ENCODE data around the gene GJB3. TPM values are rescaled to one million over a fixed set of nuclear protein-coding genes. Genes with fewer than 3 reads are reported as not detected.
"Not testable (repeated sequence)": the region's sequence is repeated elsewhere in the genome, so short reads cannot be mapped to it uniquely, and the experiment has no call there.

The GJB3 gene
- total RNA-seq, 1 donor from 2014 or later, result 0.80 TPM

GRCh38 chr1:34770891-34771504, 10.0 kb upstream of the GJB3 start:
- no peak for ATAC-seq
- no peak for DNase-seq
- intact Hi-C loops (cut with DNase I), result no loop called here
- Histone ChIP-seq H3K4me1 (no peaks in the 10 kb centered on the region), H3K27me3 (ENCODE audit: low read depth) (no peaks in the 10 kb centered on the region), H3K4me3 (no peak overlapping the region), H3K9me3 (no peaks in the 10 kb centered on the region), H3K36me3 (no peaks in the 10 kb centered on the region), H3K27ac (no peak overlapping the region)
- TF ChIP-seq, protein P1, sequence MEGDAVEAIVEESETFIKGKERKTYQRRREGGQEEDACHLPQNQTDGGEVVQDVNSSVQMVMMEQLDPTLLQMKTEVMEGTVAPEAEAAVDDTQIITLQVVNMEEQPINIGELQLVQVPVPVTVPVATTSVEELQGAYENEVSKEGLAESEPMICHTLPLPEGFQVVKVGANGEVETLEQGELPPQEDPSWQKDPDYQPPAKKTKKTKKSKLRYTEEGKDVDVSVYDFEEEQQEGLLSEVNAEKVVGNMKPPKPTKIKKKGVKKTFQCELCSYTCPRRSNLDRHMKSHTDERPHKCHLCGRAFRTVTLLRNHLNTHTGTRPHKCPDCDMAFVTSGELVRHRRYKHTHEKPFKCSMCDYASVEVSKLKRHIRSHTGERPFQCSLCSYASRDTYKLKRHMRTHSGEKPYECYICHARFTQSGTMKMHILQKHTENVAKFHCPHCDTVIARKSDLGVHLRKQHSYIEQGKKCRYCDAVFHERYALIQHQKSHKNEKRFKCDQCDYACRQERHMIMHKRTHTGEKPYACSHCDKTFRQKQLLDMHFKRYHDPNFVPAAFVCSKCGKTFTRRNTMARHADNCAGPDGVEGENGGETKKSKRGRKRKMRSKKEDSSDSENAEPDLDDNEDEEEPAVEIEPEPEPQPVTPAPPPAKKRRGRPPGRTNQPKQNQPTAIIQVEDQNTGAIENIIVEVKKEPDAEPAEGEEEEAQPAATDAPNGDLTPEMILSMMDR (IDR thresholded peaks at IDR 0.05), result no peak

- Histone ChIP-seq H3K9me3 (no peaks in the 10 kb centered on the region), H3K4me3 (no peak overlapping the region), H3K27me3 (ENCODE audit: low read depth) (peaks cover 1% of the 10 kb centered on the region), H3K4me1 (no peaks in the 10 kb centered on the region), H3K36me3 (no peaks in the 10 kb centered on the region), H3K27ac (no peak overlapping the region)
- TF ChIP-seq, protein P1 (IDR thresholded peaks at IDR 0.05), result no peak
- ATAC-seq (no peak), DNase-seq (no peak)
- intact Hi-C loops (cut with DNase I), result no loop called here
These were observed 9.2 kb upstream of the GJB3 start for GRCh38 chr1:34771573-34772371.

- H3K27ac ChIP-seq; intact Hi-C loops (cut with DNase I); H3K4me1 ChIP-seq; ATAC-seq; H3K36me3 ChIP-seq; H3K4me3 ChIP-seq; H3K27me3 ChIP-seq (ENCODE audit: low read depth); DNase-seq; H3K9me3 ChIP-seq: not testable (repeated sequence)
These were observed 7.9 kb upstream of the GJB3 start for GRCh38 chr1:34773114-34773513.

GRCh38 chr1:34774957-34775356, 6.1 kb upstream of the GJB3 start:
- Histone ChIP-seq H3K4me3 (no peak overlapping the region), H3K9me3 (no peaks in the 10 kb centered on the region), H3K36me3 (no peaks in the 10 kb centered on the region), H3K27me3 (ENCODE audit: low read depth) (peaks cover 4% of the 10 kb centered on the region), H3K4me1 (no peaks in the 10 kb centered on the region), H3K27ac (no peak overlapping the region)
- intact Hi-C loops (cut with DNase I), result no loop called here
- TF ChIP-seq, protein P1 (IDR thresholded peaks at IDR 0.05), result no peak
- no peak for ATAC-seq
- DNase-seq, result no peak

- no peak overlapping the region for H3K4me3 ChIP-seq
- intact Hi-C loops (cut with DNase I), result no loop called here
- DNase-seq (no peak), ATAC-seq (no peak)
- H3K27ac ChIP-seq, result no peak overlapping the region
- TF ChIP-seq, protein P1 (IDR thresholded peaks at IDR 0.05), result no peak
- H3K4me1 ChIP-seq, result peaks cover 12% of the 10 kb centered on the region
- no peaks in the 10 kb centered on the region for H3K36me3 ChIP-seq
- peaks cover 20% of the 10 kb centered on the region for H3K27me3 ChIP-seq (ENCODE audit: low read depth)
- H3K9me3 ChIP-seq, result no peaks in the 10 kb centered on the region
These were observed 4.1 kb upstream of the GJB3 start for GRCh38 chr1:34776911-34777310.
